HepG2 (cell line): Measurements from ENCODE around the gene LAMB4.

Experiments
- CREM ChIP-seq, 2 experiments: sonication (generic) in 1 of 2; formaldehyde crosslinking in 1 of 2; IDR thresholded peaks; 2 replicates each; pipeline versions ENCODE4 v1.4.0 to v1.6.1; 2016 to 2020; ENCODE audit warnings: antibody characterized with exemption in 1 of 2, mild to moderate bottlenecking in 1 of 2, missing genetic modification reagents in 1 of 2
- ZSCAN29 ChIP-seq: sonication (generic); formaldehyde crosslinking; conservative IDR thresholded peaks from 2 replicates; pipeline ENCODE4 v1.4.0; 2020; ENCODE audit warnings: mild to moderate bottlenecking, missing genetic modification reagents
- TF ChIP-seq, protein P1 (sequence below): sonication (generic); formaldehyde crosslinking; IDR thresholded peaks from 2 replicates; pipeline ENCODE4 v1.4.0; 2020; ENCODE audit warnings: low read depth, mild to moderate bottlenecking, missing genetic modification reagents

DNA sequence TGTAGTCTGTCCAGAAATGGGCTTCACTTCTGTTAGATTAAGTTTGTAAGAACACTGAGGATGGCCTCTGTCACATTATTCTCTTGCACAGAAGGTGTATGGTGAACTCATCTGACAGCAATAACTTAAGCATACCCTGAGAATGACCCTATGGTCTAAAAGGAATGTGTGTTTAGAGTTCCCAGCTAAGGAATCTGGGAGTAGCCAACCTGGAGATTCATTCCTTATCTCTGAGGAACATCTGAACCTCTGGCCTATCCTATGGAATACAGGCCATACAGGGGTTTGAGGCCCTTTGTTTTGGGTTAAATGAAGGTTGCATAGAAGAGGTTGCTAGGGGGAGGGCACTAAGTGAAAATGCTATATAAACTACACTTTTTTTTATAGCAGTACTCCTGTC lies 41.4 kb downstream of the LAMB4 start:
- TF ChIP-seq CREM (IDR thresholded peaks at IDR 0.05): no peak
- no peak for TF ChIP-seq CREM (CRISPR knock-in tag; IDR thresholded peaks at IDR 0.05)
- TF ChIP-seq, protein P1, sequence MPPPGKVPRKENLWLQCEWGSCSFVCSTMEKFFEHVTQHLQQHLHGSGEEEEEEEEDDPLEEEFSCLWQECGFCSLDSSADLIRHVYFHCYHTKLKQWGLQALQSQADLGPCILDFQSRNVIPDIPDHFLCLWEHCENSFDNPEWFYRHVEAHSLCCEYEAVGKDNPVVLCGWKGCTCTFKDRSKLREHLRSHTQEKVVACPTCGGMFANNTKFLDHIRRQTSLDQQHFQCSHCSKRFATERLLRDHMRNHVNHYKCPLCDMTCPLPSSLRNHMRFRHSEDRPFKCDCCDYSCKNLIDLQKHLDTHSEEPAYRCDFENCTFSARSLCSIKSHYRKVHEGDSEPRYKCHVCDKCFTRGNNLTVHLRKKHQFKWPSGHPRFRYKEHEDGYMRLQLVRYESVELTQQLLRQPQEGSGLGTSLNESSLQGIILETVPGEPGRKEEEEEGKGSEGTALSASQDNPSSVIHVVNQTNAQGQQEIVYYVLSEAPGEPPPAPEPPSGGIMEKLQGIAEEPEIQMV: no peak
- no peak for TF ChIP-seq ZSCAN29 (CRISPR knock-in tag)
